H1 (cell line): ENCODE measurements around the gene ARHGAP10. TPM values are rescaled to one million over a fixed set of nuclear protein-coding genes. Genes with fewer than 3 reads are reported as not detected.
A peak's percentile ranks its signal among the peaks of the same experiment; 100 is the strongest.

ENCODE experiments used
- CTCF ChIA-PET: fragments of 300-600 bp; sonication (Branson Sonifier 250); formaldehyde crosslinking; loops from one replicate; lab custom pipeline; 2021; ENCODE audit not compliant: partially characterized antibody; lab: Charles Lee
- POLR2A ChIA-PET: fragments of 300-600 bp; sonication (Branson Sonifier 250); formaldehyde crosslinking; loops from one replicate; lab custom pipeline; 2021; ENCODE audit warnings: inconsistent platforms; ENCODE audit not compliant: partially characterized antibody; lab: Charles Lee
- DNase-seq, 2 experiments: peaks; one replicate each; pipeline versions ENCODE4 v3.0.0 to v3.0.0-alpha.2; 2010 to 2022; ENCODE audit warnings: low spot score in 2 of 2, low read depth in 1 of 2, mixed read lengths in 1 of 2
- FAIRE-seq: peaks from 2 replicates; lab custom pipeline; 2011; peaks lifted over from hg19 to GRCh38; lab: Jason Lieb, UNC
- H2AFZ ChIP-seq: 2 replicates; pipeline ENCODE4 v1.8.1; 2012; ENCODE audit warnings: low read length, inconsistent platforms
- H2AK5ac ChIP-seq: 2 replicates; pipeline ENCODE4 v1.6.1; 2013; ENCODE audit warnings: low read depth, low read length
- H2BK120ac ChIP-seq: replicated peaks from 2 replicates; pipeline ENCODE3; 2013; ENCODE audit warnings: low read depth, low read length, inconsistent platforms
- H2BK12ac ChIP-seq: 2 replicates; pipeline ENCODE4 v1.6.1; 2013; ENCODE audit warnings: low read depth, low read length
- H2BK15ac ChIP-seq: 2 replicates; pipeline ENCODE4 v1.6.1; 2013; ENCODE audit warnings: low read length
- H2BK20ac ChIP-seq: 2 replicates; pipeline ENCODE4 v1.6.1; 2013; ENCODE audit warnings: low read length
- H2BK5ac ChIP-seq: 2 replicates; pipeline ENCODE4 v1.6.1; 2013; ENCODE audit warnings: low read depth, low read length
- H3K14ac ChIP-seq: 2 replicates; pipeline ENCODE4 v1.6.1; 2013; ENCODE audit warnings: inconsistent platforms; ENCODE audit not compliant: insufficient read length
- H3K18ac ChIP-seq: 2 replicates; pipeline ENCODE4 v1.6.1; 2013; ENCODE audit warnings: low read length; ENCODE audit errors: extremely low read depth
- H3K23ac ChIP-seq: 2 replicates; pipeline ENCODE4 v1.6.1; 2013; ENCODE audit warnings: inconsistent platforms; ENCODE audit not compliant: insufficient read length
- H3K23me2 ChIP-seq: 2 replicates; pipeline ENCODE4 v1.6.1; 2013; ENCODE audit warnings: low read depth, low read length
- H3K27ac ChIP-seq: 2 replicates; pipeline ENCODE4 v1.6.1; 2011; ENCODE audit warnings: low read depth, low read length, inconsistent platforms
- H3K27me3 ChIP-seq, 4 experiments: replicated peaks in 1 of 4; 1 replicate in 1 of 4; 2 replicates in 3 of 4; pipeline versions ENCODE4 v1.6.1 to v1.8.1; 2011 to 2013; ENCODE audit warnings: low read length in 3 of 4, mild to moderate bottlenecking in 3 of 4, inconsistent platforms in 2 of 4, mixed read lengths in 2 of 4, moderate library complexity in 1 of 4; ENCODE audit not compliant: control insufficient read depth in 3 of 4, insufficient read depth in 3 of 4; ENCODE audit errors: extremely low read depth in 1 of 4
- H3K36me3 ChIP-seq, 4 experiments: 2 replicates each; pipeline versions ENCODE4 v1.6.1 to v1.8.1; 2011 to 2013; ENCODE audit warnings: mild to moderate bottlenecking in 4 of 4, low read length in 3 of 4, moderate library complexity in 2 of 4, control low read depth in 1 of 4, inconsistent platforms in 1 of 4; ENCODE audit not compliant: insufficient read depth in 4 of 4, control insufficient read depth in 2 of 4
- H3K4ac ChIP-seq: replicated peaks from 2 replicates; pipeline ENCODE3; 2013; ENCODE audit warnings: low read length, low read depth, mixed read lengths, inconsistent platforms; ENCODE audit not compliant: insufficient read length
- H3K4me1 ChIP-seq, 4 experiments: replicated peaks in 1 of 4; 1 replicate in 1 of 4; 2 replicates in 3 of 4; pipeline versions ENCODE4 v1.6.1 to v1.8.1; 2011 to 2013; ENCODE audit warnings: low read length in 3 of 4, inconsistent platforms in 2 of 4, mixed read lengths in 1 of 4; ENCODE audit not compliant: insufficient read depth in 4 of 4, control insufficient read depth in 3 of 4
- H3K4me2 ChIP-seq, 2 experiments: 2 replicates each; pipeline versions ENCODE4 v1.6.1 to v1.8.1; 2011 to 2013; ENCODE audit warnings: low read depth in 2 of 2, low read length in 2 of 2, control low read depth in 1 of 2, inconsistent platforms in 1 of 2, mild to moderate bottlenecking in 1 of 2; ENCODE audit not compliant: insufficient read depth in 1 of 2
- H3K4me3 ChIP-seq, 4 experiments: fragments of 200-600, 300-600 bp in 1 of 4; sonication (generic), shearing (Covaris generic), sonication (Bioruptor Twin) in 1 of 4; 2 replicates each; pipeline versions ENCODE4 v1.5.1 to v1.8.1; 2011 to 2016; ENCODE audit warnings: low read length in 4 of 4, low read depth in 3 of 4, control low read depth in 2 of 4, inconsistent platforms in 2 of 4, mild to moderate bottlenecking in 2 of 4, mixed read lengths in 1 of 4, moderate library complexity in 1 of 4; ENCODE audit not compliant: insufficient read depth in 2 of 4; ENCODE audit errors: extremely low read depth in 1 of 4
- H3K56ac ChIP-seq: replicated peaks from 2 replicates; pipeline ENCODE3; 2013; ENCODE audit warnings: low read depth, mild to moderate bottlenecking, mixed read lengths, low read length, inconsistent platforms; ENCODE audit not compliant: insufficient read length
- H3K79me1 ChIP-seq: 2 replicates; pipeline ENCODE4 v1.6.1; 2013; ENCODE audit warnings: low read depth, low read length, control low read depth
- H3K79me2 ChIP-seq, 2 experiments: 2 replicates each; pipeline versions ENCODE4 v1.6.1 to v1.8.1; 2012 to 2013; ENCODE audit warnings: low read length in 2 of 2, mild to moderate bottlenecking in 2 of 2, inconsistent platforms in 1 of 2; ENCODE audit not compliant: insufficient read depth in 2 of 2, control insufficient read depth in 1 of 2
- H3K9ac ChIP-seq, 4 experiments: replicated peaks in 1 of 4; 1 replicate in 1 of 4; 2 replicates in 3 of 4; pipeline versions ENCODE4 v1.6.1 to v1.8.1; 2011 to 2013; ENCODE audit warnings: low read depth in 3 of 4, low read length in 3 of 4, control low read depth in 2 of 4, mild to moderate bottlenecking in 2 of 4, moderate library complexity in 2 of 4, inconsistent platforms in 1 of 4; ENCODE audit errors: extremely low read depth in 1 of 4
- H3K9me3 ChIP-seq, 2 experiments: 2 replicates each; pipeline versions ENCODE4 v1.6.1 to v1.8.1; 2012 to 2013; ENCODE audit warnings: mild to moderate bottlenecking in 2 of 2, moderate library complexity in 2 of 2, control low read depth in 1 of 2, inconsistent platforms in 1 of 2, low read depth in 1 of 2, low read length in 1 of 2, mixed read lengths in 1 of 2; ENCODE audit not compliant: insufficient read depth in 2 of 2
- H4K20me1 ChIP-seq, 2 experiments: replicated peaks in 1 of 2; 2 replicates each; pipeline versions ENCODE3 to v1.8.1; 2011 to 2013; ENCODE audit warnings: inconsistent platforms in 2 of 2, low read length in 2 of 2, mild to moderate bottlenecking in 1 of 2; ENCODE audit not compliant: insufficient read depth in 2 of 2, control insufficient read depth in 1 of 2
- H4K5ac ChIP-seq: 2 replicates; pipeline ENCODE4 v1.6.1; 2013; ENCODE audit warnings: low read length, low read depth, mixed read lengths, inconsistent platforms; ENCODE audit not compliant: insufficient read length
- H4K8ac ChIP-seq: 2 replicates; pipeline ENCODE4 v1.8.0; 2013; ENCODE audit warnings: mild to moderate bottlenecking, moderate library complexity, low read length, inconsistent platforms; ENCODE audit not compliant: insufficient read depth; ENCODE audit errors: extremely low read depth
- H4K91ac ChIP-seq: replicated peaks from 2 replicates; pipeline ENCODE3; 2013; ENCODE audit warnings: low read length, mixed read lengths, inconsistent platforms; ENCODE audit not compliant: insufficient read length
- ASH2L ChIP-seq: fragments of 200-600, 300-600 bp; sonication (generic); IDR thresholded peaks from one replicate; pipeline ENCODE4 v1.7.1; 2017; ENCODE audit warnings: low read length
- CHD1 ChIP-seq: IDR thresholded peaks from 2 replicates; pipeline ENCODE4 v1.6.1; 2012; ENCODE audit warnings: low read depth, low read length, improper control_type of control experiment
- CTBP2 ChIP-seq: IDR thresholded peaks from 2 replicates; pipeline ENCODE4 v1.7.0; 2011; ENCODE audit warnings: borderline replicate concordance, mild to moderate bottlenecking, moderate library complexity, mixed read lengths, low read length; ENCODE audit not compliant: insufficient read depth, insufficient read length
- EGR1 ChIP-seq: IDR thresholded peaks from 2 replicates; pipeline ENCODE4 v1.6.1; 2011; ENCODE audit warnings: low read depth, low read length, borderline replicate concordance
- HDAC6 ChIP-seq: IDR thresholded peaks from one replicate; pipeline ENCODE4 v1.7.1; 2012; ENCODE audit warnings: low read depth, mild to moderate bottlenecking, inconsistent platforms, low read length, moderate library complexity
- NRF1 ChIP-seq: IDR thresholded peaks from 2 replicates; pipeline ENCODE4 v1.6.1; 2011; ENCODE audit warnings: mild to moderate bottlenecking, low read depth, low read length, improper control_type of control experiment
- RNF2 ChIP-seq: fragments of 200-900, 300-1000 bp; sonication (generic); IDR thresholded peaks from 2 replicates; pipeline ENCODE4 v1.7.1; 2016; ENCODE audit warnings: borderline replicate concordance, low read depth, mild to moderate bottlenecking, antibody characterized with exemption, low read length; ENCODE audit not compliant: poor library complexity, severe bottlenecking; ENCODE audit errors: missing control alignments
- TBP ChIP-seq: IDR thresholded peaks from 2 replicates; pipeline ENCODE4 v1.6.1; 2011; ENCODE audit warnings: low read depth, low read length, improper control_type of control experiment
- TEAD4 ChIP-seq: IDR thresholded peaks from 2 replicates; pipeline ENCODE4 v1.6.1; 2012; ENCODE audit warnings: low read depth, low read length, inconsistent platforms, mixed read lengths
- WGBS, 2 experiments: shearing (Covaris generic) in 1 of 2; methylation state at CpG; one replicate each; pipeline versions ENCODE4 v1.1.6 to v1.1.7; 2013 to 2015; ENCODE audit warnings: low lambda C conversion rate in 2 of 2, mixed read lengths in 2 of 2, inconsistent platforms in 1 of 2, low coverage in 1 of 2, missing lambda C conversion rate in 1 of 2; ENCODE audit not compliant: insufficient replicate concordance in 2 of 2, insufficient coverage in 1 of 2, insufficient read length in 1 of 2; ENCODE audit errors: extremely low coverage in 1 of 2, missing lambda C conversion rate in 1 of 2; 5-methylcytosine and 5-hydroxymethylcytosine counted together
- polyA plus RNA-seq, 7 experiments: library from polyadenylated mRNA; depleted of rRNA in 3 of 7; stranded (reverse) in 5 of 7; unstranded in 2 of 7; fragments of >200 nt in 5 of 7; fragments of 200-250 nt in 2 of 7; gene quantifications; 1 replicate in 5 of 7; 2 replicates in 1 of 7; 4 replicates in 1 of 7; pipeline versions ENCODE4 v1.2.1 to v1.2.3, GENCODE V29; 2011 to 2013; ENCODE audit warnings: missing spikeins in 2 of 7, mixed read lengths in 2 of 7
- total RNA-seq: library from RNA; stranded (reverse); fragmentation: NEBNext Ultra II Directional; extraction: Animal tissue kit (Norgen Biotek cat#: 25700); gene quantifications from 2 replicates; pipeline ENCODE4 v1.2.1, GENCODE V29; 2021

ARHGAP10 gene
- total and polyA plus RNA-seq, 2 of the 8 experiments (the other 6 are each of a cell fraction or from before 2014, with no cell fraction given), result 3.7 to 6.1 TPM

DNA sequence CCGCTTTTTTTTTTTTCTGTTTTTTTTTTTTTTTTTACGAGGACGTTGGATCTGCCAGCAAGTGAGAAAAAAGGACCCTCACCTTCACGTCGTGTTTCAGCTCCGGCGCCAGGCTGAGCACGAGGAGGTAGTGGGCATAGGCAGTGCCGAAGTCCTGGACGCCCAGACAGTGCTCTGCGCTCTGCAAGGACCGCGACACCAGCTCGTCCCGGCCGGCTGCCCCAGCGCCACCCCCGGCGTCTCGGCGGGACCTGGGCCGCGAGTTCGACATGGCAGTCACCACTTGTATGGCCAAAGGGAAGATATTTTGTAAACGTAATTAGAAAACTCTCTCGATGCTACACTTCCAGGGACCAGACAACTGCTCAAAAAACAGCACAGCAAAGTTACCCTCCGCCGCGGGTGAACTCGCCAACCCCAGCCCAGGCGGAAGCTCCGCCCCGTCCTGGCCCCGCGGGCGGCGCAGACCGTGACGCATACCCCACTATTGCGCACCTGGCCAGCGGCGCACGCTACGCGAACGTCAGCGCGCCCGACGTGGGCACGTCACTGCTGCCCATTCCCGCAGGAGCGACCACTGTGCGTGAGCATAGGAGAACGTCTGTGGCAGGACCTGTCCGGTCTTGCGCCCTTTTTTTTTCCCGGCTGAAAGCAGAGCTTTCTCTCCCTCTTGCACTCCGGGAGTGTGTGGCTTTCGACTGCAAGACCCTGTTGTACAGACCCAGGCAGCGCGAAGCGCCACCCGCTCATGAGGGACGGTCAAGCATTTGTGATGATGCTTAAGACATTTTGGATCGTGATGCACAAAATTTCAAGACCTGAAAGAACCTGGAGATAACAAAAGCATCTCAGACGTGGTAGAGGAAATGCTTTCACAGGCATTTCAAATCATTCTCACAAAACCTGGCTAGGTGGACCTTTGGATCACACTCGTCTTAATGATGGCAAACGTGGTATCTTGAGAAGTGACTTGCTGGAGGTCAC, 47.9 kb upstream of the ARHGAP10 start, which contains the start of gene PRMT9:
PRMT9 (minus strand) TSS at position 447 of the 984 bp plus-strand sequence; CDS start at position 271, 176 bp downstream.
- Histone ChIP-seq H3K36me3 (0 out of 8 replicates have a peak, but pooled peaks cover 0 to 2% (median 0%) of the 10 kb centered on the region in 4 experiments), H4K20me1 (peaks cover 0 to 2% of the 10 kb centered on the region in 2 experiments), H3K27me3 (no peaks in the 10 kb centered on the region), H2BK15ac (no peak within 1 kb of the TSS; the same call in 1 of the 2 replicates), H2AFZ (peak within 1 kb of the TSS; percentile 91), H3K56ac (peak within 1 kb of the TSS; percentile 63), H3K4me3 (peak within 1 kb of the TSS; percentile 68 to 83 (median 77)), H4K91ac (peak within 1 kb of the TSS; percentile 79), H3K23ac (no peak within 1 kb of the TSS), H2BK20ac (no peak within 1 kb of the TSS), H3K79me2 (peaks cover 0 to 18% of the 10 kb centered on the region in 2 experiments; a peak in 2 of 4 replicates), H3K9ac (peak within 1 kb of the TSS; percentile 78 to 88 (median 83)), H3K79me1 (peaks cover 3% of the 10 kb centered on the region; the same call in 1 of the 2 replicates), H3K9me3 (no peaks in the 10 kb centered on the region), H3K18ac (peak within 1 kb of the TSS; percentile 91), H3K4ac (no peak within 1 kb of the TSS), H3K14ac (peak within 1 kb of the TSS; percentile 33), H3K4me2 (peak within 1 kb of the TSS; percentile 72 to 75), H3K4me1 (peaks cover 0 to 6% (median 3%) of the 10 kb centered on the region in 4 experiments; a peak in 4 of 7 replicates), H4K5ac (peak within 1 kb of the TSS; percentile 42), H4K8ac (peak within 1 kb of the TSS; percentile 66; the same call in 1 of the 2 replicates), H2BK120ac (no peak within 1 kb of the TSS), H2BK12ac (peak within 1 kb of the TSS; percentile 5), H3K27ac (peak within 1 kb of the TSS; percentile 30; the same call in 1 of the 2 replicates), H3K23me2 (peaks cover 5% of the 10 kb centered on the region; the same call in 1 of the 2 replicates), H2BK5ac (peak within 1 kb of the TSS; percentile 38; the same call in 1 of the 2 replicates), H2AK5ac (no peak within 1 kb of the TSS)
- CTCF ChIA-PET, result interaction anchor here (0.6 to 4.3 kb wide), 10 partner anchors 10 to 183 kb away, joined by 3 to 28 read pairs (median 4); no protein-coding TSS in a partner anchor
- DNase-seq, result peak; percentile 49 to 93
- FAIRE-seq, result no peak
- WGBS, 2 experiments, result 3% methylated on average over 58 of the region's 69 CpGs; no CpG with 5 or more reads in 1 of the 2 experiments
- POLR2A ChIA-PET, result interaction anchor here (0.6 to 2.4 kb wide), 14 partner anchors 10 to 1160 kb away, joined by 3 to 11 read pairs (median 4); partner anchors contain the start of genes ARHGAP10 and TMEM184C
- no peak; the same call in 1 of the 2 replicates for TF ChIP-seq CHD1
- TF ChIP-seq ASH2L, result peak; percentile 99
- TF ChIP-seq NRF1, result no peak
- TF ChIP-seq TBP, result peak; percentile 65
- TF ChIP-seq TEAD4, result peak; percentile 53; the same call in 1 of the 2 replicates
- TF ChIP-seq EGR1, result no peak
- TF ChIP-seq CTBP2, result no peak
- TF ChIP-seq HDAC6, result no peak
- TF ChIP-seq RNF2, result no peak
